ENCODE data around the gene ZNF891. TPM values are rescaled to one million over a fixed set of nuclear protein-coding genes. Genes with fewer than 3 reads are reported as not detected.

The ZNF891 gene
- total RNA-seq, 4 donors from 2014 or later, result 4.6 to 7.0 (median 6.0) TPM

Other genes starting within 250 kb of the ZNF891 start
- 10 to 100 TPM; 21.8 to 40.6 (median 27.7) TPM for gene CHFR, start 242.7 kb downstream of the ZNF891 start, total RNA-seq
- gene ZNF605, start 174.0 kb downstream of the ZNF891 start, total RNA-seq, result 10 to 100 TPM; 22.6 to 26.1 (median 24.1) TPM
- 10 to 100 TPM; 10.3 to 25.4 (median 16.4) TPM for gene ZNF26, start 143.9 kb downstream of the ZNF891 start, total RNA-seq
- 10 to 100 TPM; 36.5 to 71.7 (median 42.0) TPM for gene ZNF84, start 92.8 kb downstream of the ZNF891 start, total RNA-seq
- gene ZNF140, start 49.4 kb downstream of the ZNF891 start, total RNA-seq, result 10 to 100 TPM; 20.7 to 38.1 (median 28.0) TPM
- gene ZNF10, start 353 bp upstream of the ZNF891 start, total RNA-seq, result 10 to 100 TPM; 27.8 to 50.0 (median 37.6) TPM
- gene ZNF268, start 51.2 kb upstream of the ZNF891 start, total RNA-seq, result 10 to 100 TPM; 26.5 to 56.9 (median 50.1) TPM
- gene ANHX, start 105.6 kb upstream of the ZNF891 start, total RNA-seq, result under 1 TPM in 1 of 4 donors, not detected in 3; 0.13 TPM